Astrocyte of the spinal cord (primary cell): ENCODE measurements around the gene IFNGR2.

Experiments
- DNase-seq: peaks from one replicate; pipeline ENCODE4 v3.0.0; 2011; ENCODE audit warnings: low read depth, low spot score
- H3K4me3 ChIP-seq: 2 replicates; pipeline ENCODE4 v1.5.1; 2011; ENCODE audit warnings: low read depth, mild to moderate bottlenecking, low read length, moderate library complexity
- in situ Hi-C: cut with HindIII; loops from 2 replicates; pipeline ENCODE4 v1.10.0; 2017; ENCODE audit warnings: low sequenced_read_pairs
- TF ChIP-seq, protein P1 (sequence below): IDR thresholded peaks from 2 replicates; pipeline ENCODE4 v1.5.1; 2012; ENCODE audit warnings: low read depth, mild to moderate bottlenecking, low read length, inconsistent platforms

The IFNGR2 gene, protein sequence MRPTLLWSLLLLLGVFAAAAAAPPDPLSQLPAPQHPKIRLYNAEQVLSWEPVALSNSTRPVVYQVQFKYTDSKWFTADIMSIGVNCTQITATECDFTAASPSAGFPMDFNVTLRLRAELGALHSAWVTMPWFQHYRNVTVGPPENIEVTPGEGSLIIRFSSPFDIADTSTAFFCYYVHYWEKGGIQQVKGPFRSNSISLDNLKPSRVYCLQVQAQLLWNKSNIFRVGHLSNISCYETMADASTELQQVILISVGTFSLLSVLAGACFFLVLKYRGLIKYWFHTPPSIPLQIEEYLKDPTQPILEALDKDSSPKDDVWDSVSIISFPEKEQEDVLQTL

DNA sequence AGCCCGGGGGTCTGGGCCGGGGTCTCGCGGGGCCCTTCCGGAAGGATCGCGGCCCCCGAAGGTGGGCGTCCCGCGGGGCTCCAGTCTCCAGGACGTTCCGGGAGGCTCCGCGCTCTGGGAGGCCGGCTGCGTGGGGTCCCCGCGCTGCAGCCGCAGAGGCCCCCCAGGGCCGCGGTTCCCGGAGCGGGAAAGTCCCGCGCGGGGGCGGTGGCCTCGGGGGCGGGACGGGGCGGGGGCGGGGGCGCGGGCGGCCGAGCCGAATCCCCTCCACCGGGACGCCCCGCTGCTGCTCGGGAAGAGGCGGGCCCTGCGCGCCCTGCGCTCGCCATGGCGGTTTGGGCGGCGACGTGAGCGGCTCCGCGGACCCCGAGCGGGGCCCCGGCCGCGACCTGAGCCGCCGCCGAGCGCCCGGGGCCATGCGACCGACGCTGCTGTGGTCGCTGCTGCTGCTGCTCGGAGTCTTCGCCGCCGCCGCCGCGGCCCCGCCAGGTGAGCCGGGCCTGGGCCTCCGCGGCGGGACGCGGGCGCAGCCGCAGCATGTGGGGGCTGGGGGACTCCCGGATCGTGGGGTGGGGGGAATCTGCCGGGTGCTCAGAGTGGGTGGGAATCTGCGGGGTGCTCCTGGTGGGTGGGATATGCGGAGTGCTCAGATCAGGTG lies at the start of gene IFNGR2:
TSS of gene IFNGR2 (plus strand) at position 286 of the 658 bp plus-strand sequence. CDS start at position 417, 131 bp downstream.
- in situ Hi-C loops: no loop called here
- TF ChIP-seq, protein P1, sequence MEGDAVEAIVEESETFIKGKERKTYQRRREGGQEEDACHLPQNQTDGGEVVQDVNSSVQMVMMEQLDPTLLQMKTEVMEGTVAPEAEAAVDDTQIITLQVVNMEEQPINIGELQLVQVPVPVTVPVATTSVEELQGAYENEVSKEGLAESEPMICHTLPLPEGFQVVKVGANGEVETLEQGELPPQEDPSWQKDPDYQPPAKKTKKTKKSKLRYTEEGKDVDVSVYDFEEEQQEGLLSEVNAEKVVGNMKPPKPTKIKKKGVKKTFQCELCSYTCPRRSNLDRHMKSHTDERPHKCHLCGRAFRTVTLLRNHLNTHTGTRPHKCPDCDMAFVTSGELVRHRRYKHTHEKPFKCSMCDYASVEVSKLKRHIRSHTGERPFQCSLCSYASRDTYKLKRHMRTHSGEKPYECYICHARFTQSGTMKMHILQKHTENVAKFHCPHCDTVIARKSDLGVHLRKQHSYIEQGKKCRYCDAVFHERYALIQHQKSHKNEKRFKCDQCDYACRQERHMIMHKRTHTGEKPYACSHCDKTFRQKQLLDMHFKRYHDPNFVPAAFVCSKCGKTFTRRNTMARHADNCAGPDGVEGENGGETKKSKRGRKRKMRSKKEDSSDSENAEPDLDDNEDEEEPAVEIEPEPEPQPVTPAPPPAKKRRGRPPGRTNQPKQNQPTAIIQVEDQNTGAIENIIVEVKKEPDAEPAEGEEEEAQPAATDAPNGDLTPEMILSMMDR: no peak
- peak within 1 kb of the TSS; percentile 80 for H3K4me3 ChIP-seq
- DNase-seq: no peak

DNA sequence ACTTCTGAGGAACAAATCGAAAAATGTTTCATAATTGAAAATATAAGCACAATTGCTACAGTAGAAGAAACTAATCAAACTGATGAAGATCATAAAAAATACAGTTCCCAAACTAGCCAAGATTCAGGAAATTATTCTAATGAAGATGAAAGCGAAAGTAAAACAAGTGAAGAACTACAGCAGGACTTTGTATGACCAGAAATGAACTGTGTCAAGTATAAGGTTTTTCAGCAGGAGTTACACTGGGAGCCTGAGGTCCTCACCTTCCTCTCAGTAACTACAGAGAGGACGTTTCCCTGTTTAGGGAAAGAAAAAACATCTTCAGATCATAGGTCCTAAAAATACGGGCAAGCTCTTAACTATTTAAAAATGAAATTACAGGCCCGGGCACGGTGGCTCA lies 47.9 kb upstream of the IFNGR2 start:
- in situ Hi-C loops: no loop called here
- DNase-seq: no peak
- no peak overlapping the region for H3K4me3 ChIP-seq
- TF ChIP-seq, protein P1: no peak

DNA sequence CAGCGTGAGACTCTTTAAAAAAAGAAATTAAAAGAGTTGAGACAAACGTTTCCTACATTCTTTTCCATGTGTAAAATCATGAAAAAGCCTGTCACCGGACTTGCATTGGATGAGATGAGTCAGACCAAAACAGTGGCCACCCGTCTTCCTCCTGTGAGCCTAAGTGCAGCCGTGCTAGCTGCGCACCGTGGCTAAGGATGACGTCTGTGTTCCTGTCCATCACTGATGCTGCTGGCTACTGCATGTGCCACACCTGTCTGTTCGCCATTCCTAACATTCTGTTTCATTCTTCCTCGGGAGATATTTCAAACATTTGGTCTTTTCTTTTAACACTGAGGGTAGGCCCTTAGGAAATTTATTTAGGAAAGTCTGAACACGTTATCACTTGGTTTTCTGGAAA lies 47.2 kb upstream of the IFNGR2 start:
- no peak for DNase-seq
- no peak overlapping the region for H3K4me3 ChIP-seq
- in situ Hi-C loops: no loop called here
- TF ChIP-seq, protein P1: no peak

DNA sequence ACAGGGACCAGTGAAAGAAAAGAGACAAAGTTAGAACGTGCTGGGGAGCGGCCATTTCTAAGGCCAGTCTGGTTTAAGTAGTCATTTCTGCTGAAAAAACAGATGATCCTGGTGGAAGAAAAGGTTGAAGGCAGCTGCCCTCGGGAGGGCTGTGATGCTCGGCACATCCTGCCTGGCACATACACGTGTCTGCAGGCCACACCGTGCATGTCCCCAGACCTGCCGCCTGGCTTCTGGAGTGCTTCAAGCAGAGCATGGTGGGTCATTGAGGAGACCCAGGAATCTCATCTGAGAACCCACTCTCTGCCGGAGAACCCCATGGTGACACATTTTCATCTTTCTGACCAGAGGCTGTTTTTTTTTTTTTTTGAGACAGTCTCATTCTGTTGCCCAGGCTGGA lies 46.0 kb upstream of the IFNGR2 start:
- in situ Hi-C loops: no loop called here
- no peak overlapping the region for H3K4me3 ChIP-seq
- DNase-seq: no peak
- TF ChIP-seq, protein P1: no peak

DNA sequence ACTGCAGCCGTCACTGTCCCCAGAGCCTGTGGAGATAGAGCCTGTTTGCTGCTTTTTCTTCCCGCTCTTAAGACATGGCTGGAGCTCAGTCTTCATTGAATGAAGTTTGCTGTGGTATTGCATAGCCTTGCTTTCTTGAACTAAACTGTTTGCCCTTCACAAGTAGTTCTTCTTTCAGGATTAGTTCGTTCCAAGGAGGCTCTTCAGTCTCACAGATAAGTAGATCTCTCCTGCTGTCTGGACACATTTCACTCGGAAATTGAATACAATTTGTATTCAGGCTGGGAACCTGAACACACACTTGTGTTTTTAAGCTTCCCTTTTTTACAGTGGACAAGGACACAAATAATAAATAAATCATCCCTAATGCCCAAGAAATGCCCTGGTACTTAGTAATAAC lies 43.8 kb upstream of the IFNGR2 start:
- TF ChIP-seq, protein P1: no peak
- in situ Hi-C loops: no loop called here
- DNase-seq: no peak

DNA sequence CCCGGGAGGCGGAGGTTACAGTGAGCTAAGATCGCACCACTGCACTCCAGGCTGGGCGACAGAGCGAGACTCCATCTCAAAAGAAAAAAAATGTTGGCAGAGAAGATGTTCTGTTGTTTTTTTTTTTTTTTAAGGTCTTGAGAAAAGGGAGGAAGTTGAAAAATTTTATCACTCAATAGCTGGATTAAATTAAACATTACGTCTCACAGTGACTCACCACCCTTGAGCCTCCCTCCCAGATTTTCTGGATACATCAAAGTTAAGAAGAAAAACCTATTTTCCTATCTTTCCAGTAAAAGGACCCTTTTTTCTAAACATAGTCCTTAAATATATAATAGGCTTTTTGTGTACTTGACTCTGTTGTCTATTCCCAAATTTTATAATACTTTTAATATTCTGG lies 42.9 kb upstream of the IFNGR2 start:
- DNase-seq: peak; percentile 55
- in situ Hi-C loops: no loop called here
- no peak overlapping the region for H3K4me3 ChIP-seq

More for the DNA sequence above, 43.8 kb upstream of the IFNGR2 start:
- no peak overlapping the region for H3K4me3 ChIP-seq

More for the DNA sequence above, 42.9 kb upstream of the IFNGR2 start:
- TF ChIP-seq, protein P1: no peak
